ENCODE data around the gene GTF2I.

- TF ChIP-seq CREB1 (CRISPR knock-in tag; IDR thresholded peaks at IDR 0.05; ENCODE audit: low read depth) (no peak), REST (IDR thresholded peaks at IDR 0.05; ENCODE audit: unreplicated experiment) (no peak), EZH2 (IDR thresholded peaks at IDR 0.05; ENCODE audit: low read depth, unreplicated experiment) (no peak), CTCF (conservative IDR thresholded peaks at IDR 0.05; ENCODE audit: low read depth in 2 of 2) (no peak), JUNB (IDR thresholded peaks at IDR 0.05; ENCODE audit: unreplicated experiment) (no peak), POLR2AphosphoS5 (IDR thresholded peaks at IDR 0.05; ENCODE audit: low read depth) (no peak)
Measured at GRCh38 chr7:74682829-74683228, 25.3 kb downstream of the GTF2I start.
